Mucosa of descending colon (tissue), 3 donors: ENCODE data around the gene RFX8. TPM values are rescaled to one million over a fixed set of nuclear protein-coding genes. Genes with fewer than 3 reads are reported as not detected.

ENCODE experiments used
- ATAC-seq: fragments of 200-7000 bp; cut with Tn5 transposase; one replicate; pipeline ENCODE4 v1.9.1; 2020; ENCODE audit warnings: mild to moderate bottlenecking, moderate library complexity
- DNase-seq, 3 donors: peaks; one replicate each; pipeline ENCODE4 v3.0.0-alpha.2; 2020
- H3K36me3 ChIP-seq: fragments of 200-600 bp; one replicate; pipeline ENCODE4 v1.8.0; 2021; ENCODE audit warnings: low read depth, mild to moderate bottlenecking
- H3K4me1 ChIP-seq: fragments of 200-600 bp; one replicate; pipeline ENCODE4 v1.8.0; 2021; ENCODE audit warnings: low read depth, mild to moderate bottlenecking
- H3K4me3 ChIP-seq: fragments of 200-600 bp; one replicate; pipeline ENCODE4 v1.8.0; 2021; ENCODE audit warnings: mild to moderate bottlenecking
- H3K9me3 ChIP-seq: fragments of 200-600 bp; one replicate; pipeline ENCODE4 v1.8.0; 2021; ENCODE audit warnings: mild to moderate bottlenecking
- intact Hi-C, 2 donors: fragments of 100-400 bp; cut with DNase I in 1 of 2; cut with micrococcal nuclease in 1 of 2; formaldehyde crosslinking; loops; one replicate each; pipeline versions ENCODE4 v1.11.0 to v1.11.1; 2022; cut with DNase I, micrococcal nuclease
- total RNA-seq, 3 donors: library from RNA; stranded (reverse); fragmentation: NEBNext Ultra II Directional in 2 of 3; extraction: Animal tissue kit (Norgen Biotek cat#: 25700) in 2 of 3; gene quantifications; one replicate each; pipeline versions ENCODE4 v1.2.1 to v1.2.4, GENCODE V29; 2021 to 2023
- TF ChIP-seq, protein P1 (sequence below): fragments of 200-600 bp; IDR thresholded peaks from one replicate; pipeline ENCODE4 v1.8.0; 2022; ENCODE audit warnings: antibody characterized with exemption, mild to moderate bottlenecking
- donor health status: DM: no; HTN: no; CAD: no; lungs with moderate emphysema.
- donor health status: DM: no; HTN: no; CAD: no.
- donor health status: DM: no; HTN: yes; CAD: no.

RFX8 gene
- total RNA-seq, 3 donors from 2014 or later = not detected

DNA sequence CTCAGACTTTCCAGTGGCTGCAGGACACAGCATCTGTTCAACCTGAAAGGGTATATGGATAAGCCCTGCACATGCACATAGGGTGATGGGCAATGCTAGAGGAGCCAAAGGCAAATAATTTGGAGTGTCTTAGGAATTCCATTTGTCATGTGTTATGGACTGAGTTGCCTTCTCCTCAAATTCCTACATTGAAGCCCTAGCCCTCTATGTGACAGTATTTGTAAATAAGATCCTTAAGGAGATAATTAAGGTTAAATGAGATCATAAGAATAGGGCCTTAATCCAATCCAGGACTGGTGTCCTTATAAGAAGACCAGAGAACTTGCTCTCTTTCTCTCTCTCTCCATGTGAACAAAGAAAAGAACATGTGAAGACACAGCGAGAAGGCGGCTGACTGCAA is 44.8 kb downstream of the RFX8 start:
- no peaks in the 10 kb centered on the region for H3K36me3 ChIP-seq
- no peak overlapping the region for H3K4me3 ChIP-seq
- TF ChIP-seq, protein P1, sequence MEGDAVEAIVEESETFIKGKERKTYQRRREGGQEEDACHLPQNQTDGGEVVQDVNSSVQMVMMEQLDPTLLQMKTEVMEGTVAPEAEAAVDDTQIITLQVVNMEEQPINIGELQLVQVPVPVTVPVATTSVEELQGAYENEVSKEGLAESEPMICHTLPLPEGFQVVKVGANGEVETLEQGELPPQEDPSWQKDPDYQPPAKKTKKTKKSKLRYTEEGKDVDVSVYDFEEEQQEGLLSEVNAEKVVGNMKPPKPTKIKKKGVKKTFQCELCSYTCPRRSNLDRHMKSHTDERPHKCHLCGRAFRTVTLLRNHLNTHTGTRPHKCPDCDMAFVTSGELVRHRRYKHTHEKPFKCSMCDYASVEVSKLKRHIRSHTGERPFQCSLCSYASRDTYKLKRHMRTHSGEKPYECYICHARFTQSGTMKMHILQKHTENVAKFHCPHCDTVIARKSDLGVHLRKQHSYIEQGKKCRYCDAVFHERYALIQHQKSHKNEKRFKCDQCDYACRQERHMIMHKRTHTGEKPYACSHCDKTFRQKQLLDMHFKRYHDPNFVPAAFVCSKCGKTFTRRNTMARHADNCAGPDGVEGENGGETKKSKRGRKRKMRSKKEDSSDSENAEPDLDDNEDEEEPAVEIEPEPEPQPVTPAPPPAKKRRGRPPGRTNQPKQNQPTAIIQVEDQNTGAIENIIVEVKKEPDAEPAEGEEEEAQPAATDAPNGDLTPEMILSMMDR = no peak
- intact Hi-C loops = no loop called here
- no peak for DNase-seq
- no peaks in the 10 kb centered on the region for H3K9me3 ChIP-seq
- H3K4me1 ChIP-seq = no peaks in the 10 kb centered on the region
- ATAC-seq = no peak

DNA sequence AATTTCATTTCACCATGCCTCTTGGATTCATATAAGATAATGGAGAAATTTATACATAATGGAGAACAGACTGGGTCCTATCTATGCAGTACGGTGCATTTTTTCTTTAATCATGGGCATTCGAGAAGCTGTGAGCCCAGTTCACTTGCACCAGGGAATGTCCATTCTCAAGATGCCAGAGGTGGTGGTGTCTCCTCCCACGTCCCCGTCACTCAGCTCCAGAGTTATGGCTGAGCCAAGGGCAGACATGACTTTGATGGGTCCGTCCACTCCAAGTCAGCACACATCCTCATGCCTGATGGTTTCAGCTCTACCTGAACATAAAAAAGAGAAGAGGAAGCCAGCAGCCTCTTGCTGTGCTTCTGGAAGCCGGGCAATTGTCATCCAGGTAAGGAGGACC is 45.5 kb downstream of the RFX8 start:
- no peak overlapping the region for H3K4me3 ChIP-seq
- no peak for ATAC-seq
- TF ChIP-seq, protein P1 = no peak
- DNase-seq = no peak
- intact Hi-C loops = no loop called here
- no peaks in the 10 kb centered on the region for H3K36me3 ChIP-seq
- H3K9me3 ChIP-seq = no peaks in the 10 kb centered on the region
- H3K4me1 ChIP-seq = no peaks in the 10 kb centered on the region

DNA sequence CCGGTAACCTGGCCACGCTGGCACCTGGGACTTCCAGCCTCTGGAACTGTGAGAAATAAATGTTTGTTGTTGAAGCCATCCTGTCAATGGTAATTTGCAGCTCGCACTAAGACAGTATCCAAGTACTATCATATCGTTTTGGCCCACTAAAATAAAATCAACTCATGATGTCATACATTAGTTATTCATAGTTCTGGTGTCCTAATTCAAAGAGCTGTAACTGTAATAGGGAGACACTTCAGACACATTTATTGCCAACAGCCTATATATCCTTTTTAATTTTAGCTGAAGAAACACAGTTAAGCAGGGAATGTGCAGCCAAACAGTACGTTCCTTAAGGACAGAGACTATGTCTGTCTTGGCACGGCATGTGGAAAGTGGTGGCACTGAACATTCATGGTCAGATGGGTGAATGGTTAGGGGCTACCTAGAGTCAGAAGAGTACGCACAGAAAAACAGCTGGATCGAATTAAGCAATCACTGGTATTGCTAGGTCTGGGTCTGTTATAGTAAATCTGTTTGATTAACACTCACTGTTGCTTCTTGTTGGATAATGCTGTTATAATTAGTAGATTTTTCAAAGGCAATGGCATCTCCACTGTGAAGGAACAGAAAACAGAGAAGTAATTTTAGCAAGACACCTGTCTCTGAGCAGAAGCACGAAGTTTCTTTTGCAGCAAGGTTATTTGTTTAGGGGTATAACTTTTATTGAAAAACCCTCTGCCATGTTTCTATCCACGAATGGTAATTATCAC is 46.3 kb downstream of the RFX8 start:
- H3K4me3 ChIP-seq = no peak overlapping the region
- TF ChIP-seq, protein P1 = no peak
- no peaks in the 10 kb centered on the region for H3K9me3 ChIP-seq
- no peak for DNase-seq
- ATAC-seq = no peak
- H3K4me1 ChIP-seq = no peaks in the 10 kb centered on the region
- H3K36me3 ChIP-seq = no peaks in the 10 kb centered on the region
- intact Hi-C loops = no loop called here

DNA sequence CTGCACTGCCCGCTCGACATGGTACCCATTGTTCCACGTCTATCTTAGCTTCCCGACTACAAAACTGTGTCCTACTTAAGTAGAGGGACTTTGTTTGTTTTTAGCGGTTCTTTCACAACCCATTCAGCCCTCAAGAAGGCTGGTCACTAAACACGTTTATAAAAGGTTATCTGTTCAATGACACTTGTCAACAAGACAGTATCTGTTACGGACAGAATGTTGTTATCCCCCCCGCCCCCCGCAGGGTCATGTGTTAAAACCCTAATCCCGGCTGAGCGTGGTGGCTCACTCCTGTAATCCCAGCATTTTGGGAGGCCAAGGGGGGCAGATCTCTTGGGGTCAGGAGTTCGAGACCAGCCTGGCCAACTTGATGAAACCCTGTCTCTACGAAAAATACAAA is 47.2 kb downstream of the RFX8 start:
- TF ChIP-seq, protein P1 = no peak
- Histone ChIP-seq H3K9me3 (no peaks in the 10 kb centered on the region), H3K4me1 (no peaks in the 10 kb centered on the region), H3K36me3 (no peaks in the 10 kb centered on the region), H3K4me3 (no peak overlapping the region)
- ATAC-seq (no peak), DNase-seq (no peak)
- intact Hi-C loops = no loop called here

DNA sequence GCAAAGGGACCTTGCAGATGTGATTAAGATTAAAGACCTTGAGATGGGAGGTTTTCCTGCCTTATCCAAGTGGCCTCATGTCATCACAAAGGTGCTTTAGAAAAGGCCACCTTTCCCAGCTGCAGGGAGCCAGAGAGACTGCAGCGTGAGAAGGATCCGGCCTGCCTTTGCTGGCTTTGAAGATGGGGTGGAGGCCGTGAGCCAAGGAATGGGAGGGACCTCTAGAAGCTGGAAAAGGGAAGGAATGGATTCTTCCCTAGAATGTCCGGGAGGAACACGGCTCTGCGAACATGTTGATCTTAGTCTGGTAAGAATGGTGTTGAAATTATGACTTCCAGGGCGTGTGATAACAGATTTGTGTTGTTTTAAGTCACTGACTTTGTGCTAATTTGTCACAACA is 47.7 kb downstream of the RFX8 start:
- H3K9me3 ChIP-seq = no peaks in the 10 kb centered on the region
- TF ChIP-seq, protein P1 = no peak
- intact Hi-C loops = no loop called here
- ATAC-seq (no peak), DNase-seq (no peak)
- no peaks in the 10 kb centered on the region for H3K4me1 ChIP-seq
- no peaks in the 10 kb centered on the region for H3K36me3 ChIP-seq
- no peak overlapping the region for H3K4me3 ChIP-seq
